Astrocyte (in vitro differentiated cells and primary cell): ENCODE measurements around the gene OSTN.

Experiments
- CTCF ChIP-seq: IDR thresholded peaks from 2 replicates; pipeline ENCODE4 v1.5.1; 2011; ENCODE audit warnings: low read depth, mild to moderate bottlenecking, inconsistent platforms, low read length, moderate library complexity; ENCODE audit not compliant: insufficient read depth
- EZH2 ChIP-seq: IDR thresholded peaks from 2 replicates; pipeline ENCODE4 v1.6.1; 2012; ENCODE audit warnings: mild to moderate bottlenecking, low read length, inconsistent platforms; ENCODE audit not compliant: insufficient read depth

GRCh38 chr3:191253089-191253799 is 54.2 kb downstream of the OSTN start:
- TF ChIP-seq CTCF: no peak
- TF ChIP-seq EZH2: no peak
